Fibroblast of upper back skin (primary cell): Measurements from ENCODE around the gene SLC23A1.

Experiments
- DNase-seq: peaks from one replicate; pipeline ENCODE4 v3.0.0-alpha.2; 2013

SLC23A1 gene

GRCh38 chr5:139406963-139407362 lies 23.9 kb upstream of the SLC23A1 start:
- DNase-seq, result no peak

- no peak for DNase-seq
These were observed 21.4 kb upstream of the SLC23A1 start for GRCh38 chr5:139404484-139404840.

DNA sequence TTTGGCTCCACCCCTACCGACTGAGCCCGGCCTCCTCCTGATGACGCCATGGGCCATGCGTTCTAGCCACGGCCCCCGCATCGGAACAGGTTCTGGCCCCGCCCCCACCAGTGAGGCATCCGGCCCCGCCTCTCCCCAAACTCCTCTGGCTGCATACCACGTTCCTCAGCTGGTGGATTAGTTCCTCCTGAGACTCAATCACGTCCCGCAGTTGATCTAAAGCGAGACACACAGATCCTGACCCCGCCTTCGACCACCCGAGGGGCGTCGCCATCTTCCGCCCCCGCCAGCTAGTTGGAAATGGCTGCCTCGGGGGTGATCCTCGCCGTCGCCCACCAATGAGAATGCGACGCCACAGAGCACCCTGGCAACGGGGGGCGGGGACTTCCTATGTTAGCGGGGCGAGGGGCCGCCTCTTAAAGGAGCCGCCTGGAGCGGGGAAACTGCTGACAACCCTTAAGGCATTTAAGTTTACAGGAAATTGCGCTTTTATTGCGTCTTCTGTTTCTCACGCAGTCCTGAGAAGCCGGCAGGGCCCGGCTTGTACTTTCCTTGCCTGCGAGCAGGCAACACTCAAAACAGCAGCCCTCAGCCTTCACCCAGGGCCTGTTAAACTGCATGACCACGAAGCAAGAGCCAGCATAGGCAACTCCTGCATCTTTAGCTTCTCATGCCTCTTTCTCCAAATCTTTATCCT lies 20.8 kb upstream of the SLC23A1 start, which contains the start of gene SPATA24:
Gene SPATA24, minus strand, starts transcription at position 303 of the 697 bp plus-strand sequence. Its CDS starts 29 bp downstream, at position 274.
- peak; percentile 98 for DNase-seq

GRCh38 chr5:139403418-139403786 lies 20.3 kb upstream of the SLC23A1 start:
- DNase-seq, result no peak

DNA sequence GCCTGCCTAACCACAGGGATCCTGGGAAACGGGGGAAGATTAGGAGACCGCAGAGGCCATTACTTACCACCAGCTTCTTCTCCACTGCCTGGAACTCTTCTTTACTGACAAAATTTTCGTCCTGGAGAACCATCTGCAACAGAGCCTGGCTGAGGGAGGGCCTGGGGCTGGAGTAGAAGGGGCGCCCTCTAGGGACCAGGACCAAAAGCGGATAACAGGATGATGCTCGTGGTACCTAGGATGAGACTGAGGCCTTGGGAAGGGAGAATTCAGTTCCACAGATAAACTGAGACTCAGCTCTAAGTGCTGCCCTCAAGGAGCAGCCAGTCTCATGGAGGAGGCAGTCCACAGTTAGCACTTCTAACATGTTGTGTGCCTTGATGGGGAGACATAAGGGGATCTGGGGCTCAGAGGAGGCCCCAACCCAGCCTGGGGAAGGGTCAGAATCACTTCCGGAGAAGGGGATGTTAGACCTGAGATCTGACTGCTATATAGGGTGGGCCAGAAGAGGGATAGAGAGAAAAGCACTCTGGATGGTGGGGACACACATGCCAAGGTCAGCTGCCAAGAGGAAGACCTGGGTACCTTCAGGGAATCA lies 19.6 kb upstream of the SLC23A1 start:
- DNase-seq, result no peak

DNA sequence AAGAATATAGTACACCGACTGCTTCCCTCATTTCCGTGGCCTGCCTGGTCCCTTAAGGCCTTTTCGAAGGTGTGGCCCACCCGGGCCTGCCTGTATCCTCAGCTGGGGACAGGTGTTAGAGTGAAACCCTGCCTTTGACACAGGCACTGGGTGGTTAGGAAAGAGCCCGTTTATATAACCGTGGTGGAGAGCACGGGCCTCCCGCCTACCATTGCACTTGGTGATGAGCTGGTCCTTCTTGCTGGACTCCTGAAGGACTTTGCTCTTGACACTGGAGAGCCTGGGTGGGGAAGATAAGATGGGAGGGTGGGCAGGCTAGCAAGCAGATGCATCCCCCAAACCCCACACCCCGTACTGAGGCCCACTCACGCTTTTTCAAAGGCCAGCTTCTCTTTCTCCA lies 18.4 kb upstream of the SLC23A1 start:
- no peak for DNase-seq

GRCh38 chr5:139399501-139400121 lies 16.5 kb upstream of the SLC23A1 start:
- no peak for DNase-seq

DNA sequence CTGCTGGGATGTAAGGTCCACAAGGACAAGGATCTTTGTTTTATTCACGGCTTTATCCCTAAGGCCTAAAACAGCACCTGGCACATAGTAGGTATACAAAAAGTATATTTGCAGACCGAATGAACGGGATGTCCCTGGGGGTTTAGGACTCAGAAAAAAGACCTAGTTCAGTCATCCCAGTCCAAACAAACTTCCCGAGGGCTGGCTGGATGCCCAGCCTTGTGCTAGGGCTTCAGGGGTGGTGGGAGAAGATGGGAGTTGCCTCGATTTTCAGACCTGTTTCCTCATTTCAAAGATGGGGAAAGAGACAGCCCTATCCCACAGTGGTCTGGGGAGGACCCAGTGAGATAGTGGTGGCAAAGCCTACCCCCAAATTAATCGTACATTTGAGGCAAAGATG lies 14.8 kb upstream of the SLC23A1 start:
- DNase-seq, result no peak

DNA sequence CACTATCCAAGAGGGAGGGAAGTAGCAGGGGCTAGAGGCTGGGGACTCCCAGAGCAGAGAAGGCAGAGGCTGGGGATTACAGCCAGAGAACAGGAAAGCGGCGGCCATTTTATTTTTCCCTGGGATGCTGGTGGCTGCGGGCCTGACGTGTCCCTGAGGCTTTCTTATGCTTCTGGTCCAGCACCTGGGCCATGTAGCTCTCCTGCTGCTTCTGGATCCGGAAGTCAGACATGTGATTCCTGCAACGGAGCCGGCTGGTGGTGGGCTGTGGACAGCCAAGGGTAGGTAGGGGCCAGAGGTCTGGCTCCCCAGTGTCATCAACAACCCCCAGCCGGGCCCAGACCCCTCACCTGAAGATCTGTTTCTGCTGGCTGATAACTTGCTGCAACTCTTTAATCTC lies 13.6 kb upstream of the SLC23A1 start:
- no peak for DNase-seq

DNA sequence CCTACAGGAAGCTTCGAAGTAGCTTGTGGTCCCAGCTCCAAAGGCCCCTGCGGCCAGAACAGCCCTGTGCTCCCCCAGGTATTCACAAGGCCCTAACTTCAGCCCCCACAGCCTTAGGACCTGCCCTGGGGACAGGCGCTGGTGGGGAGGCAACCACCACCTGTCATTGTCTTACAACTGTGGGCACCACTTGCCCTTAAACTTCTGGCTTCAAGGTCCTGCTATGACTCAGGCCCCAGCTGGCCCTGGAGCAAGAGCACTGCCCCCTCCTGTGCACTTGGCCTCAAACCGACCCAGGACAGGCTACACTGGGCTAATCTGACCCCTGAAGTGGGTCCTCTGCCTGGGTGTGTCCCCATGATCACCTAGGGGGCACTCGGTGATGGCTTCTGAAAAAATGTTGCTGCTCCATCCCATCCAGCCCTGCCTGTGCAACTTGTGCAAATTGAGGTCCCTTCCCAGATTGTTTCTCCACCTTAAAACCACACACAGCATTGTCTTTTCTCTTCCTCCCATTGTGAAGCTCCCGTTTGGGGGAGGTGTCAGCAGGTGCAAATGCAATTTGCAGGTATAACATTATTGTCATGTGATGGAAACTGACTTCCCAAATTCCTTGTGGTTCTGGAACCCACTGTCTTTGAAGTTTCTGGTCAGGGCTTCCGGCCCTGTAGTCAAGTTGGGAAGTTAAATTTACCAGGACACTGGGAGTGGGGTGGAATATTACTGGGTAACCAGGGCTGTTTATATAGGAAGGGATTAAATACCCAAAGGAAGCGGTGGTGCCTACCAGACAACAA lies 12.9 kb upstream of the SLC23A1 start:
- no peak for DNase-seq

DNA sequence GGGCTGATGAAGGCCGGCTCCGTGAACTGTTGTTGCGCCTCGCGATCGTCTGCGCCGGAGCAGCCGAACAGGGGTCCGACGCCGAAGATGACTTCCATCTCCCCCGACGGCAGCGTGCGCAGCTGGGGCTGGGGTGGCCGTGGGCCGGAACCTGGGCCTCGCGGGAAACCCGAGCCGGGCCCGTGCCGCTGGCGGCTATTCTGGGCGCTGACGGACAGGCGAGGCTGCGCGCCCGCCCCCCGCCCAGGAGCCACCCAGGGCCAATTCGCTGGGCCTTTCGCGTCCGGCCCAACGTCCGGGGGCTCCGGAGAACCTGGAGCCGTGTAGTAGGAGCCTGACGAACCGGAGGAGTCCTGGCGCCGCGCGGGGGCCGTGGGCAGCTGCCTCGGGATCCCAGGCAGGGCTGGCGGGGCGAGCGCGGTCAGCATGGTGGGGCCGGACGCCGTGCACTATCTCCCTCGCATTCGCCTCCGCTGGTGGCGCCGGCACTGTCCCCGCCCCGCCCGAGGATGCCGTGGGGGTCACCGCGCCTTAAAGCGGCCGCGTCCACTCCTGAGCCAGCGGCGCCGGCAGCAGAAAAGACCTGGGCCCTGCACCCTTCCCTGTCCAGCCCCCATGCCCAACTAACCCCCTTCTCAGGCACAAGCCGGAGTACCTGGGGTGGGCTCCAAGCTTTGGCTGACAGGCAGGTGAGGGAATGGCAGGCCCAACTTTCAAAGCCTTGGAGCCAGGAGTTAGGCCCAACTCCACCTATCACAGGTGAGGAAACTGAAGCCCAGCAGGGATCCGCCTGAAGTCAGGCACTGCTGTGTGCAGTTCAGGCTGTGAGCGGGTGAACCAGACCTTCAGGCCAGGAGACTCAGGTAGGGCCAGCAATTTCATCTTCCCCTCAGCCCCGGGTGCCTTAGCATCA lies 11.8 kb upstream of the SLC23A1 start, which contains the start of gene PROB1:
Gene PROB1, minus strand, starts transcription at position 451 of the 913 bp plus-strand sequence. Its CDS starts 23 bp downstream, at position 428.
- no peak for DNase-seq

- no peak for DNase-seq
These were observed 11.1 kb upstream of the SLC23A1 start for GRCh38 chr5:139394123-139394653.

GRCh38 chr5:139393497-139394122 lies 10.5 kb upstream of the SLC23A1 start:
- no peak for DNase-seq

DNA sequence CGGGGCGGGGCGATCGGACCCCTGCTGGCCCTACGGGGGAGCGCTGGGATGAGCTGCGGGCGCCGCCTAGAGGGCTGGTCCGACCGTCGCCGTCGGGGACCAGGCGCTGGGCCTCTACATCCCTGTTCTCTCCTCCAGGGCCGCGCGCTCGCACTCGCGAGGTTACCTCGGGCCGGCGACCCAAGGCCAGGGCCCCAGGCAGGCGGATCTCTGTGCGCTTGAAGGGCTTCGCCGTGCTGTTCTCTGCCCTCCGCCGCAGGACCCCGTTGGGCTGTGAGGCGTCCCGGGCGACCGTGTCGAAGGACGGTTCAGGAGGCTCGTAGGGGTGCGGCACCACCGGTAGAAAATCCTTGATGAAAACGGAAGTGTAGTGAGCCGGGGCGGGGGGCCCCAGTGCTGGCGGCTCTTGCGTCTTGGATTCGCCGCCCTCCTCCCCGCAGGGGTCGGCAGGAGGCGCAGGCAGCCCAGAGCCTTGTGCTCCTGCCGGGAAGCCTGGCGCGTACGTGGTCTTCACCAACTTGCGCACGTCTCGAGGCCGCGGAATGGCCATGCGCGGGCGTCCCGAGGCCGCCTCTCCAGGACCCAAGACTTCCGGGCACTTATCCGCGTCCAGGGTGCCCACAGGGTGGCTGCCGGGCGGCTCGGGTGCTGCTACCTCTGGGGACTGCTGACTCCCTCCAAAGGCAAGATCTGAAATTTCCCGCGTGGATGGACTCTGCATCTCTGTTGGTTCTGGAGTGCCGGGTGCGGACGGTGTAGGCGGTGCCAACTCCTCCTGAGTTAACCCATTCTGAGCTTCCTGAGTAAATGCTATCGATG lies 9.8 kb upstream of the SLC23A1 start:
- peak; percentile 53 for DNase-seq

- no peak for DNase-seq
These were observed 9.2 kb upstream of the SLC23A1 start for GRCh38 chr5:139392324-139392677.

- no peak for DNase-seq
These were observed 8.7 kb upstream of the SLC23A1 start for GRCh38 chr5:139391570-139392323.

DNA sequence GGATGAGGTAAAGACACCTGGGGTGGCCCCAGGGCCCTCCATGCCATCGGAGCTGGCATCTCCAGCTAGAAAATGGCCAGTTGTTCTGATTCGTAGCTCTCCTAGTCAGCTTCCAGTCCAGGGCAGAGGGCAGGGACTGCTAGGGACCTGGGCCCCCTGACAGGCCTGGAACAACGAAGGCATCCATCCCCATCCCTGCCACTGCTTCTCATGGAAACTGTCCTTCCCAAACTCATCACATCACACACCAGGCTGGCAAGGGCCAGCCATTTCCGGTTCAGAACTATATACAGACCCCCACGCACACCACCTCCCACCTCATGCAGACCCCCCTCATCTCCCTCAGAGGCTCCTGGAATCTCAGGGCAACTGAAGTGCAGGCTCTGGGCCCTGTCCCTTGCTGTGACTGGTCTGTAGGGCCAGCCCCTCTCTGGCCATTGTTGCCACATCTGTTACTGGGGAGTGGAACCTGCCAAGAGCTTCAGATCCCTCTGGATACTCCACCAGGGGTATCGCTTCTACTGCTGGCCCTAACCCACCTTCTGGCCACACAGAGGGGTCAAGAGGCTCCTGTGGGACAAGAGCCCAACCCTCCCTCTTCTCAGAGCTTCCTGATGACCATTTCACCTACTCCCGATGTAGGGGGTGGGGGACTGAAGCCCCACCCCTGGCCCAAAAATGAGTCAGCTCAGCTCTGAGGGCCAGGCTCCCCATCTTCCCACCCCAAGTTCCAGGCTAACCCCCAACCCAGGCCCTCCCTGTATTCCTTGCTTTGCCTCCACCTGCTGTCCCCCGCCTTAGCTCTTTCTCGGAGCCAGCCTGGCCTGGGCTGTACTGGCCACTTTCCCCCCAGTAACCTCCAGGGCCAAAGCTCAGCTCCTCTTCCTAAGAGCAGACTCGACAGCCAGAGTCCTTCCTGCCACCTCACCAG lies 7.8 kb upstream of the SLC23A1 start:
- no peak for DNase-seq

GRCh38 chr5:139389701-139390638 lies 6.9 kb upstream of the SLC23A1 start, which contains the start of gene MZB1:
Gene MZB1, minus strand, starts transcription at chr5:139389913. Its CDS starts 57 bp downstream, at chr5:139389856.
- no peak for DNase-seq
